LNCaP clone FGC (cell line): ENCODE measurements around the gene HHIPL1.
"Not testable (repeated sequence)": the region's sequence is repeated elsewhere in the genome, so short reads cannot be mapped to it uniquely, and the experiment has no call there.

Experiments
- DNase-seq: peaks from one replicate; pipeline ENCODE4 v3.0.0-alpha.2; 2011; ENCODE audit warnings: low read depth
- H3K4me3 ChIP-seq: 2 replicates; pipeline ENCODE4 v1.5.1; 2011; ENCODE audit warnings: mild to moderate bottlenecking, low read depth, low read length, control low read depth
- TF ChIP-seq, protein P1 (sequence below): IDR thresholded peaks from 2 replicates; pipeline ENCODE4 v1.5.1; 2012; ENCODE audit warnings: mild to moderate bottlenecking; ENCODE audit not compliant: control insufficient read depth, insufficient read depth; ENCODE audit errors: extremely low read depth

The HHIPL1 gene

DNA sequence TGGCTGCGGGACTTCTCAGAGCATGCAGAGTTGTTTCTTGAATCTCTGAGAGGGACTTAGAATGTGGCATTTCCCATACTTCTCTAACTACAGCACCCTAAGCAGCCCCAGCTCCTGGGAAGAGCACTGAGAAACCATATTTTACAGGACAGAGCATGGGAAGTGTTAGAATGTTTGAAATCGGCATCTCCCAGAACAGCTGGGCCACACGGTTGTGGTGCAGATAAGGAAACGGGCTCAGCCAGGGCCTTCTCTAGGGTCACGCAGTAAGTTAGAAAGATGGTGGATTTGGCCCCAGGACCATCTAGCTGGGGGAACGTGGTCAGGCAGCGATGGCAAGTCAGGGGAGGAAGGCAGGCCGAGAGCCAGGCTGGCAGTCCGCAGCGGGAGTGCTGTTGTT lies 10.5 kb upstream of the HHIPL1 start:
- no peak for DNase-seq
- TF ChIP-seq, protein P1, sequence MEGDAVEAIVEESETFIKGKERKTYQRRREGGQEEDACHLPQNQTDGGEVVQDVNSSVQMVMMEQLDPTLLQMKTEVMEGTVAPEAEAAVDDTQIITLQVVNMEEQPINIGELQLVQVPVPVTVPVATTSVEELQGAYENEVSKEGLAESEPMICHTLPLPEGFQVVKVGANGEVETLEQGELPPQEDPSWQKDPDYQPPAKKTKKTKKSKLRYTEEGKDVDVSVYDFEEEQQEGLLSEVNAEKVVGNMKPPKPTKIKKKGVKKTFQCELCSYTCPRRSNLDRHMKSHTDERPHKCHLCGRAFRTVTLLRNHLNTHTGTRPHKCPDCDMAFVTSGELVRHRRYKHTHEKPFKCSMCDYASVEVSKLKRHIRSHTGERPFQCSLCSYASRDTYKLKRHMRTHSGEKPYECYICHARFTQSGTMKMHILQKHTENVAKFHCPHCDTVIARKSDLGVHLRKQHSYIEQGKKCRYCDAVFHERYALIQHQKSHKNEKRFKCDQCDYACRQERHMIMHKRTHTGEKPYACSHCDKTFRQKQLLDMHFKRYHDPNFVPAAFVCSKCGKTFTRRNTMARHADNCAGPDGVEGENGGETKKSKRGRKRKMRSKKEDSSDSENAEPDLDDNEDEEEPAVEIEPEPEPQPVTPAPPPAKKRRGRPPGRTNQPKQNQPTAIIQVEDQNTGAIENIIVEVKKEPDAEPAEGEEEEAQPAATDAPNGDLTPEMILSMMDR: no peak
- H3K4me3 ChIP-seq: no peak overlapping the region

DNA sequence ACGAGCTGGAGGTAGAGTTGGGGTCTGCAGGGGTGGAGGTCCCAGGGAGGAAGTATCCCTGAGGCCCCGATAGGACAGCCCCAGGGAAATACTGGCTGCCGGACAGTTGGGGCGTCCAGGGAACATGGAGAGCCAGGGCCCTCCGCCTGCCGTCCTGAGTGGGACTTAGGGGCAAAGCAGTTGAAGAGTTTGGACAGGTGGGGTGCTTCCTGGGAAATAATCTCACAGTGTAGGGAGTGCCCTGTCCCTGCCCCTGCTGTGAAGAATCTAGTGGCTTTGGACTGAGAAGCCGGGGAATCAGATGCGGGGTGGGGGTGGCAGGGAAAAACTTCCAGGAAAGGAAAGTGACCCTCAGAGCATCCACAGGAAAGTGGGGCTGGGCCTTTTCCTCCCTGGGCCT lies 9.8 kb upstream of the HHIPL1 start:
- H3K4me3 ChIP-seq: no peak overlapping the region
- DNase-seq: no peak
- TF ChIP-seq, protein P1: no peak

DNA sequence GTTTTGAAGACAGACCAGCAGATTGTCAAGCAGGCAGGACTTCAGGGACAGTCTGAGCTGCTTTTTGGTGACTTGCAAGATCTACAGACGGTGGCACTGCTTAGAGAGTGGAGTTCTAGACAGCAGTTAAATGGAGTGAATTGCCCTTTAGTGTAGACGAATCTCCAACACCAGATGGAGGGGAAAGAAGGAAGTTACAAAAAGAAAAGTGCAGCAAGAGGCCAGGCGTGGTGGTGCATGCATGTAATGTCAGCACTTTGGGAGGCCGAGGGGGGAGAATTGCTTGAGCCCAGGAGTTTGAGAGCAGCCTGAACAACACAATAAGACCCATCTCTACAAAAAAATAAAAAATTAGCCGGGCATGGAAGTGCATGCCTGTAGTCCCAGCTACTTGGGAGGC lies 8.4 kb upstream of the HHIPL1 start:
- TF ChIP-seq, protein P1: no peak
- no peak for DNase-seq
- H3K4me3 ChIP-seq: no peak overlapping the region

DNA sequence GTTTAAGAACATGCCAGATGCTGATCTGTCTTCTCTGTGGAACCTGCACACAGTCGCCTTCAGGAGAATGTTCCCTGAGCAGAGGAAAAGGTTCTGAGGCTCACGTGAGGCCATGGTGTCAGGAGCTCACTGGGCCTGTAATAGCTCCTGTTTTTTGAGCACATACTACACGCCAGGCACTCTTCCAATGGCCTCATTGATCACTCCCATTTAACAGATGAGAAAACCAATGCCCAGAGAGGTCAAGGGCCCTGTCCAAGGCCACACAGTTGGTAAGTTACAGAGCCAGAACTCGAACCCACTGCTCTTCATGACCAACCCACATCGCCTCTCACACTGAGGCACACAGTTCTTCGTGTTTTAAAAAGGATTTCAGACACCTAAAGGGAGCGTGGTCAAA lies 7.3 kb upstream of the HHIPL1 start:
- H3K4me3 ChIP-seq: no peak overlapping the region
- TF ChIP-seq, protein P1: no peak
- no peak for DNase-seq

DNA sequence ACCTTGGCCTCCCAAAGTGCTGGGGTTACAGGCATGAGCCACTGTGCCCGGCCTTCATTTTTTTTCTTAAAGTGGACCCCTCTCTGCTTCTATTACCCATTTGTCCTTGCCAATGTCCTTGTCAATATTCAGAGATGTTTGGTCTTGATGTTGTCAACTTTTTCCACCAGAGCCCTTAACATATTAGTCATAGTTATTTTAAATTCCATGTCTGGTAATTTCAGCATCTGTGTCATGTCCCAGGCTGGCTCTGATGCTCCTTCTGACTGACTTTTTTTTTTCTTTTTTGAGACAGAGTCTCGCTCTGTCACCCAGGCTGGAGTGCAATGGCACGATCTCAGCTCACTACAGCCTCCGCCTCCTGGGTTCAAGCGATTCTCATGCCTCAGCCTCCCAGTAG lies 2.2 kb upstream of the HHIPL1 start:
- H3K4me3 ChIP-seq, DNase-seq: not testable (repeated sequence)

DNA sequence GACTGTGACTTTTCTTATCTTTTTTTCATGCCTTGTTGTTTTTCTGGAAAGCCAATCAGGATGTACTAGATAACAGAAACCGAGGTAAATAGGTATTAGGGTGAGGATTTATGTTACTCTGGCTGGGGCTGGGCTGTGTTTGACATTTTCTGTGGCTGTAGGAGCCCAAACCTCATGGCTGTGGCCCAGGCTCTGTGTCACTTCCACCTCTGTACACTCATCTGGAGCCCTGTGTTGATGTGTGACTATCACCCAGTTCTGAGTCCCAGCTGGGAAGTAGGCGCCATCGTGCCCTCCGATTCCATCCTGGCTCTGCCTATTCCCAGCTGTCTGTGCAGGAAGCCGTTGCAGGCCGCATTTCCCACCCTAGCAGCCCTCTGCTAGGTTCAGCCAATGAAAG lies 1.6 kb upstream of the HHIPL1 start:
- DNase-seq: no peak
- TF ChIP-seq, protein P1: no peak

DNA sequence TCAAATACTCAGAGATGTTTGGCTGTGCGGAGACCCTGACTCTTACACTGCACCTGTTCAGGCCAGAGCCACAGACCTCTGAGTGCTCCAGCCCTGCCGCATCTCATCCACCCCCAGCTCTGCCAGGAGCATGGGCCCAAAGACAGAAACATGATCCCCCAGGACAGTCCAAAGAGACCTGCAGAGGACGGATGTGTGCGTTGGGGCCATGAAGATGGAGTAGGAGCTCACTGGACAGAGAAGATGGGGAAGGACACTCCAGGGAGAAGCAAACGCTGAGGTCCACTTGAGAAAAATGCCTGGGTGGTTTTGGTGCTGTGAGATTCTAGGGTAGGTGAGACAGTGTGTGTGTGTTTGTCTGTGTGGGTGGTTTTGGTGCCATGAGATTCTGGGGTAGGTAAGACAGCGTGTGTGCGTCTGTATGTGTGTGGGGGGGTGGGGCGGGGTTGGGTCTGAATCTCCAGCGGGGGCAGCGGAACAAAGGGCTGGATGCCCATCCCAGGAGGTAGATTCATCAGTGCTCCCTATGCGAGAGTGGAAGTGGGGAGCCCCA lies 818 bp upstream of the HHIPL1 start:
- no peak overlapping the region for H3K4me3 ChIP-seq
- TF ChIP-seq, protein P1: no peak

More for the DNA sequence above, 1.6 kb upstream of the HHIPL1 start:
- H3K4me3 ChIP-seq: no peak overlapping the region

More for the DNA sequence above, 818 bp upstream of the HHIPL1 start:
- no peak for DNase-seq
